GM18858 (cell line): ENCODE measurements around the gene ACACB.

ENCODE experiments used
- ATAC-seq: cut with Tn5 transposase; IDR thresholded peaks from one replicate; pipeline ENCODE4 v1.9.1; 2021; ENCODE audit not compliant: unreplicated experiment

The ACACB gene

DNA sequence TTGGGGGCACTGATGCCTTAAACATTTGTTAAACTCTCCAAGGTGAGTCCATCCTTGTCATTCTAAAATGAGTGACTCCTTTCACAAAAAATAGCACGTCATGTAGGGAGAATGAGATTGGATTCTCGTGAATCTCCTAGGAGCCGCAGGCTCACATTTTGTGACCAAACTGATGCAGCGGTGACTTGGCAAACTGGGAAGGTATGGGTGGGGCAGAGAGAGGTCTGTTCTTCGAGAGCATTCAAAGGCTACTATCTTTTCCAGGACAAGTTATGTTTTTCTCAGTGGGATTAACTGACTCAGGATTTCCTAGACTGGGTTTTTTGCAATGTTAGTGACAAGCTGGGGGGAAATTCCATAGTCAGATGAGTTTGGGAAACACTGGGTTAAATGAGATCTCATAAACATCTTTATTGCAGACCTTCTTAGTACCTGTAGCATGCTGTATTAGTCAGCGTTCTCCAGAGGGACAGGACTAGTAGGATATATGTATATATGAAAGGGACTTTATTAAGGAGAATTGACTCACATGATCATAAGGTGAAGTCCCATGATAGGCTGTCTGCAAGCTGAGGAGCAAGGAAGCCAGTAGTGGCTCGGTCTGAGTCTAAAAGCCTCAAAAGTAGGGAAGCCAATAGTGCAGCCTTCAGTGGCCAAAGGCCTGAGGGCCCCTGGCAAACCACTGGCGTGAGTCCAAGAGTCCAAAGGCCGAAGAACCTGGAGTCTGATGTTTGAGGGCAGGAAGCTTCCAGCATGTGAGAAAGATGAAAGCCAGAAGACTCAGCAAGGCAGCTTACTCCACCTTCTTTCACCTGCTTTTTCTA lies 131.7 kb downstream of the ACACB start:
- ATAC-seq: no peak

DNA sequence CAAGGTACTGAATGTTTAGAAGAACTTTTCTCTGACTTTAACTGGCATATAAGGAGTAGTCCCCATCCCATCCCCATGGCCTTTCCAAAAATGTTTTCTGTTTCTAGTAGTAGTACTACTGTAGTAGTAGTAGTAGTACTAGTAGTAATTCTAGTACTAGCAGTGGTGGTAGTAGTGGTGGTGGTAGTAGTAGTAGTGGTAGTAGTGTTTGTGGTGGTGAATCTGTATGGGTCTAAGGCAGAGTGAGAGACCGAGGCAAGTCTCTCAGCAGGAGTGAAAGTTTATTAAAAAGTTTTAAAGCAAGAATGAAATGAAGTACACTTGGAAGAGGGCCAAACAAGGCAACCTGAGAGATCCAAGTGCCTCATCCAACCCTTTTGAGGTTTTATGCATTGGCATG lies 134.1 kb downstream of the ACACB start:
- no peak for ATAC-seq

DNA sequence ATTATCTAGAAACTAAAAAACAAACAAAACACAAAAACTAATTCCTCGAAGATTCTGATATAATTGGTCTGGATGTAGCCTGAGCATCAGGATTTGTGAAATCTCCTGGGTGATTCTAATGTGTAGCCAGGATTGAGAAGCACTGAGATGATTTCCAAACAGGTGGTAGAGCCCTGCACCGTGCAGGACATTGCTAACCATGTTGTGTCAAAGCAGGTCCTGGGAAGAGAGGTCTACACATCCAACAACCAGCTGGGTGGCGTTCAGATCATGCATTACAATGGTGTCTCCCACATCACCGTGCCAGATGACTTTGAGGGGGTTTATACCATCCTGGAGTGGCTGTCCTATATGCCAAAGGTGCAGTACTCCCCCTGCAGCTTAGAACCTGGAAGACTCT lies 136.4 kb downstream of the ACACB start:
- ATAC-seq: no peak

DNA sequence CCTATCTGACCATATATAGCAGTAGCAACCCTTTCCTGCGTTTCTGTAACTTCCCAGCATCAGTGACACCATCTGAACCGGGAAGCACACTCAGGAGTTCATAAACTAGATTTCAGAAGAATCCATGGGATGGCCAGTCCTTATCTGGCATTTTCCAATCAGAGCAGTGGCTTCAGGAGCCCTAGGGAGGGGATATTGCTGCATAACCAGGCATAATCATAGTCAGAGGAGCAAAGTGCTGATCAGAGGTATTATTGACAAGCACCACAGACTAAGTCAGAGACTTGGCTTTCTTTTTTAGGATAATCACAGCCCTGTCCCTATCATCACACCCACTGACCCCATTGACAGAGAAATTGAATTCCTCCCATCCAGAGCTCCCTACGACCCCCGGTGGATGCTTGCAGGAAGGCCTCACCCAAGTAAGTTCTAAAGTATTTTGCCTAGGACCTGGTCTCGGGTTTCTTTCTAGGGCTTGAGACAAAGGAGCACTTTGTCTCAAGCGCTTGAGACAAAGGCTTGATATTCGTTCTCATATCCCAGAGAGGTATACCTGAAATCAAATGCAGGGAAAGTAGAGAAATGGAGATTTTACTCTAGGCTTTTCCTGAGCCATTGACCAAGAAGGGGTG lies 137.6 kb downstream of the ACACB start:
- no peak for ATAC-seq

DNA sequence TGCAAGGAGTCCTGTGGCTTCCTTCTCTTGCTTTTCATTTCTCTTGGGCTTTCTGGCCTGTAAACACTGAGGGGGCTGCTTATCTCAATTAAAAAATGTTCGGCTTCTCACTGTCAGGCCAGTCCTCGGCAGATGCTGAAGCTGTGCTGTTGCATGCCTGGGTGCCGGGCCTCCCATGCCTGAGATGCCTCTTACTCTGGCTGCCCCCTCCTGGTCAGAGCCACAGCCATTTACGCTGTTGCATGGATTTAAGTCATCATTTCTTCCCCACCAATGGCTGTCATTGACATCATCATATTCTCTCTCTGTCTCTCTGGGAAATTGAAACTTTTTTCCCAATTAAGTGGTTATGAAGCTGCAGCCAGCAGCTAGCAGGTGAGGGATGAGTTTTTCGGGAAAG lies 139.0 kb downstream of the ACACB start:
- no peak for ATAC-seq

DNA sequence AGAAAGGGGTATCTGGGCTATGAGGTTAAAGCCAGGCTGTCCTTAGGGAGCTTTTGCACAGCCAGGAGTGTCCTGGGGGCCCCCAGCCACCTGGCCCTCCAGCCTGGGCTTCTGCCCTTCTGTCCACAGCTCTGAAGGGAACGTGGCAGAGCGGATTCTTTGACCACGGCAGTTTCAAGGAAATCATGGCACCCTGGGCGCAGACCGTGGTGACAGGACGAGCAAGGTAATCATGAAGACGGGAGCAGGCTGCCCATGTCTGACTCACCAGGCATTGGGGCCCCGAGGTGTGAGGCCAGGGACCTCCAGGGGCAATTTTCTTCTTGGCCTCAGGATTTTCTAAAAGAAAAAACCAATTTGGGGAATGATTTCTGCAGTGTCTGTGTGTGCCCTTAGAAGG lies 139.6 kb downstream of the ACACB start:
- no peak for ATAC-seq

DNA sequence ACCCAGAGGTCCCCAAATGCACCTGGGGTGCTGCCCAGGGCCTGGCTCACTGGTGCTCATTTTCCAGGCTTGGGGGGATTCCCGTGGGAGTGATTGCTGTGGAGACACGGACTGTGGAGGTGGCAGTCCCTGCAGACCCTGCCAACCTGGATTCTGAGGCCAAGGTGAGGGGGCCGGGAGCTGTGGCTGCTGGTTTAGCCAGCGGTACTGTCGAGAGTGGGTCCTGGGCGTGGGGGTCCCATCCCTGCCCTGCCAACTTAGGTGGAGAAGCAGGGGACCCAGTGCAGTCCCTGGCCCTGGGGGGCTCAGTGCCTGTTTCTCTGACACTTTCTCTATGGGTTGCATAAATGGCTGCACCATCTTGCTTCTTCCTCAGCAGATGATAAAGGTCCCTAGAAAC lies 141.8 kb downstream of the ACACB start:
- no peak for ATAC-seq

DNA sequence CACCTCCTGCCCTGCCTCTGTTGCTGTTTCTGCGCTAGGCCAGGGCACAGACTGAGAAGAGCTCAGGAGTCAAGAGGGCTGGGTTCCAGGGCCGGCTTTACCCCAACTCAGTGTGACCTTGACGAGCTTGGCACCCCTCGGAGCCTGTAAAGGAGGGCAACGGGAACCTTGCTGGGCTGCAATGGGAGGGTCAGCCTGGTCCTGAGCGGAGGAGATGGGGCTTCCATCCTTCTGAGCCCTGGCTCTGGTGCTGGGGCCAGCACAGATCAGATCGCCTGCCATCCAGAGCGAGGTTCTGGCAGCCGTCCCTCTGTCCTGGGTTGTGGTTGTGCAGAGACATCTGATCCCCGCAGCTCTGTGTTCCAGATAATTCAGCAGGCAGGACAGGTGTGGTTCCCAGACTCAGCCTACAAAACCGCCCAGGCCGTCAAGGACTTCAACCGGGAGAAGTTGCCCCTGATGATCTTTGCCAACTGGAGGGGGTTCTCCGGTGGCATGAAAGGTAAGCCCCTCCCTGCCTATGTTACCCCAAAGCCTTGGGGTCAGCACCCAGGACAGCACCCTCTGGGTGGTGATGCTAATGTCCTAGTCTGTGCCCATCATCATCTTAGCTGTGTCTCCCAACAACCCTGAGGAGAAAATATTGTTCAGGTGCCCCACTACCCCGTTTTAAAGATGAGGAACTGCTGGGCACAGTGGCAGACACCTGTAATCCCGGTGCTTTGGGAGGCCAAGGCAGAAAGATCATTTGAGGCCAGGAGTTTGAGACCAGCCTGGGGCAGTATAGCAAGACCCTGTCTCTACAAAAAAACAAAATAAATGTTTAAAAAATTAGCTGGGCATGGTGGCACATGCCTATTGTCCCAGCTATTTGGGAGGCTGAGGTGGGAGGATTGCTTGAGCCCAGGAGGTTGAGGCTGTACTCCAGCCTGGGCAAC lies 142.5 kb downstream of the ACACB start:
- no peak for ATAC-seq

DNA sequence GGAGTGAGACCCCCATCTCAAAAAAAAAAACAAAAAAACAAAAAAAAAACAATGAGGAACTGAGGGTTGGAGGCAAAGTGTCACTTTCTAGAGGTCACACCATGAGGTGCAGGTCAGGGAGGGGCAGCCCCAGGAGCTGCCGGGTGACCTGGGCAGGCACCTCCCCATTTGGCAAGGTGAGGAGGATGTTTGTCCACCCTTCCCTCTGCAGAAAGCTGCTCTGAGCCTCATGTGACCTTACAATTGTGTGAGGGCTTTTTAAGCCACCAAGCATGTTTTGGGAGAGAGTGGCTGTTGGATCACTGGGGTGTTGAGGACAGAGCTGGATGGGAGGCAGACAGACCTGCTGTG lies 143.1 kb downstream of the ACACB start:
- no peak for ATAC-seq

DNA sequence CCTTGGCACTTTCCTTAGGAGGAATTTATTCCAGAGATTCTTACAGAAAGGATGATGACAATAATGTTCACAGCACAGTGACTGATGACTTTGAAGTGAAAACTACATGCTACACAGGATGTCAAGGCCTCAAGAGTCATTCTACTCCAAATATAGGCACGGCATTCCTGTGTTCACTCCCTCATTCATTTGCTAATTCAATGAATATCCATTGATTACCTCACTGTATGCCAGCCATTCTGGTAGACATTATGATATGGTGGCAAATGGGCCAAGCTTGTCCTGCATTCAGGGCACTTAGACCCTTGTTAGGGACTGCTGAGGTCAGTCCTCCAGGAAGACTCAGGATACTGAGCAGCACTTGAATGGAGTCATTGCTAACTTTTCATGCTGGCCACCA lies 144.7 kb downstream of the ACACB start:
- ATAC-seq: no peak

DNA sequence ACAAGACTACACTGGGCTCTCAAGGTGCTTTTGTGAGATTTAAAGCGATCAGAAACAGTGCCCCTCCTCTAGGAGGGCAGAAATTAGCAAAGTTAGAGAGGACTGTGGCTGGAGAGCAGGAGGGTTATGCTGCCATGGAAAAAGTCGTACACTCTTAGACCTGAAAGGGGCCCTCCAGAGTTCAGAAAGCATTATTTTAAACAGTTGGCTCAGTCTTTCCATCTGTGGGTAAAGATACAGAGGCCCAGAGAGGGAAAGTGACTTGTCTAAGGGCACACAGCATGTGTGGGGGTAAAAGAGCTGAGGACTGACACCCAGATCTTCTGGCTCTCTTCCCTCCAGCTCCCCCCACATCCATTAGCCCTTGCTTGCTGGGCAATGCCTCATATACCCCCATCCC lies 145.6 kb downstream of the ACACB start:
- ATAC-seq: no peak

DNA sequence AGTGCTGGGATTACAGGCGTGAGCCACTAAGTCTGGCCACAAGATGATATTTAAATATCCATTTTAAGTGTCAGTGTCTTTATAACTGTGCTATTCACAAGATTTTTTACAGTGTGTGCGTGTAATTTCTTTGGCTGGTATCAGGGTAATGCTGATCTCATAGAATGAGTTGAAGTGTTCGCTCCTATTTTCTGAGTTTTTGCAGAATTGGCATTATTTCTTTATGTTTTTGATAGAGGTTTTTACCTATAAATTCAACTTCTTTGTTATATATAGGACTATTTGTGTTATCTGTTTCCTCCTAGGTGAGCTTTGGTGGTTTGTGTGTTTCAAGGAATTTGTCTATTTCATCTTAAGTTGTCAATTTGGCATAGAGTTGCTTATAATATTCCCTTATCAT lies 147.1 kb downstream of the ACACB start:
- no peak for ATAC-seq

DNA sequence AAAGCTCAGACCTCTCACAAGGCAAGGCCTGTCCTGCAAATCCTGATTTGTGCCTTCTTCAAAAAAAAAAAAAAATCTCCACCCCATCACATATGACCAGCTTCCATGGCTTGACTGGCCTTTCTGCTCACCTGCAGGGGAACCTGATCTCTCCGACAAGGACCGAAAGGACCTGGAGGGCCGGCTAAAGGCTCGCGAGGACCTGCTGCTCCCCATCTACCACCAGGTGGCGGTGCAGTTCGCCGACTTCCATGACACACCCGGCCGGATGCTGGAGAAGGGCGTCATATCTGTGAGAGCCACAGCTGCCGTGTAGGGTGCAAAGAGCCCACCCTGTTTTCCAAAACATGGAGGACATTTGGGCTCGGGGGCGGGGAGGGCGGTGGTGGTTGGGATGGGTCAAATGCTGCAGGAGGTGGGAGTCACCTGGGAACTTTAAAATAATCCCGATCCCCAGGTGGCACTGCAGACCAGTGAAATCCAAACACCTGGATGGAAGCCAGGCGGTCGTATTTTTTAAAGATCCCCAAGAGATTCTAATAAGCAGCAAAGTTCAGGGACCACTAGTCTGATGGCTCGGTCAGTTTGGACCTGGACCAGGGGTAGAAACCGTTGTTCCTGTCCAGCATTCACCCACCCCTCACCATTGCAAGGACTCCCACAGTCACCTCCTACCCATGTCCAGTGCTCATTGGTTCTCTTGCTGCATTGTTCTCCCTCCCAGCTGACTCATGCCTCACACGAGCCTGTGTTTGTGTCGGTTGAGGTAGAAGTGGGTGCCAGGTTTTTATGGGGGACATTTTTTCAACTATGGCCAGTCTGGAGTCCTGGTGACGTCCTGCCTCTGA lies 147.9 kb downstream of the ACACB start:
- no peak for ATAC-seq

DNA sequence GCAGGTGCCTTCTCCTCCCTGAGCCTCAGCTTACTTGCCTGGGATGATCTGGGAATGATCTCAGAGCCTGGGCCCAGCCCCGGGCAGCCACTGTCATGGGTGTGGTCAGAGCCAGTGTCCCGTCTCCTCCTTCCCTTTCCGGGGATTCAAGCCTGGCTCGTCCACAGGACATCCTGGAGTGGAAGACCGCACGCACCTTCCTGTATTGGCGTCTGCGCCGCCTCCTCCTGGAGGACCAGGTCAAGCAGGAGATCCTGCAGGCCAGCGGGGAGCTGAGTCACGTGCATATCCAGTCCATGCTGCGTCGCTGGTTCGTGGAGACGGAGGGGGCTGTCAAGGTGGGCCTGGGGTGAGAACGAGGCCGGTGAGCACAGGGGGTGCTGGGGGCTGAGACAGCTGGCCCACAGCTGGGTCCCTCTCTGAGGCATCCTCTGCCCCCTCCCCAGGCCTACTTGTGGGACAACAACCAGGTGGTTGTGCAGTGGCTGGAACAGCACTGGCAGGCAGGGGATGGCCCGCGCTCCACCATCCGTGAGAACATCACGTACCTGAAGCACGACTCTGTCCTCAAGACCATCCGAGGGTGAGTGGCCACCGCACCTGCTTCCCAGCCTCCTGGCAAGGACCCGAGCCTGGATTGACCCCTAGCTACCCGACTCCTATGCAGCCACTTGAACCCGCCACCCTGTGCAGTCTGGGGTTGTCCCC lies 148.7 kb downstream of the ACACB start:
- no peak for ATAC-seq

DNA sequence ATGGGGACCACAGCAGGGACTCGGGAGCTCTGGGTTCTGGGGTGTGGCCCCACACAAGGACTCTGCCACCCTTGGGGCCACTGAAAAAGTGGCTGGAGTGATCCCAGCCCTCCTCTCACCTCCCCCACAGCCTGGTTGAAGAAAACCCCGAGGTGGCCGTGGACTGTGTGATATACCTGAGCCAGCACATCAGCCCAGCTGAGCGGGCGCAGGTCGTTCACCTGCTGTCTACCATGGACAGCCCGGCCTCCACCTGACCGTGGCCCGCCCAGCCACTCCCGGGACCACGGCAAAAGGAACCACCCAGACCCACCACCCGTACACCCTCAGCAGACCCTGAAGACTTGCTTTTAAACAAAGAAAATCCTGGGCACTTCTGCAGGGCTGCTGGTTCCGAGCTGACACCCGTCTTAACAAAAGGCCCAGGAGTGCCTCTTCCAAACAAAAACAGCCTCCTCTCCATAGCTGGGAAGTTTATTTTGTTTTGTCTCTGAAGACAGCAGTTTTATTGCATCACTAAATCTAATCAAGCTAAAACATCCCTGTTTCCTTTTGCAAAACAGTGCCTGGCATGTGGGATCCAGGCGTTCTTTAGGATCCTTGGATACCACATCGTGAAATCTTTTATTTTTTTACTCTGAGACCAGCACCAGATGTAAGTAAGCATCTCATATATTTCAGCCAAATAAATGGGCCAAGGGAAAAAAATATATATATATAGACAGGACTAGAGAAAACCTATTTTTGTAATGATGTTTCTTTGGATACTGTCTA lies 149.9 kb downstream of the ACACB start:
- ATAC-seq: no peak

DNA sequence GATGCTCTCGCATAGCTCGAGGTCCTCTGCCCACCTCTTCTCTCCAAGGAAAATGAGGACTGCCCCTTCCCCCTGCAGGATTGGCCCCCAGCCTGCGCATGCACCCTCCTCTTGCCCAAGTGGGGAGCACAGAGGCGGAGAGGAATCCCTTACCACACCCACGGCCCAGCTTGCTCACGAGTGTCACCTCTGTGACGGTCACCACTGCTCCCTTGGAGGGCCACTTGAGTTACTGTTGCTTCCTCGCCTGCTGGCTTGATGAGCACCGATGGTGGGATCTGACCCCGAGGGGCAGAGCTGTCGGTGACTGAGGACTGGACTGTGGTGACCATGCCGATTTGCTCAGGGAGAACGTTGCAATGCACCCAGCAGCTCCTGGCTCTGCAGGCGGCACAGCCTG lies 151.0 kb downstream of the ACACB start:
- no peak for ATAC-seq

DNA sequence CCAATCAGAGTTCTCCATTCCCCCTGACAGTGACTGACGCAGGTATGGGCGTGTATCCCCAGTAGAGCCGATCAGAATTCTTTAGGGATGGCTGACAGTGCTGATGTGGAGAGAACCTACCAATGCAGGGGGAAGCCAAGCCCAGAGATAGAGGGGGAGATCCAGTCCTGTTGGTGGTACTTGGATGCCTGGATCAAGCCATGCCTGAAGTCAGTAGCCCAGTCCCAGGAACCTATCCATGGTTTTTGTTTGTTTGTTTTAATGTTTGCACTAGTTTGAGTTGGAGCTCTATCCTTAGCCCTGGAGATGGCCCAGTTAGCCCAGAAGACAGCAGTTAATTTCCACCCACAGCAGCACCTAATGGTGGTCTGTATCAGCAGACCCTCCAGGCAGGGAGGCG lies 152.5 kb downstream of the ACACB start:
- ATAC-seq: no peak

DNA sequence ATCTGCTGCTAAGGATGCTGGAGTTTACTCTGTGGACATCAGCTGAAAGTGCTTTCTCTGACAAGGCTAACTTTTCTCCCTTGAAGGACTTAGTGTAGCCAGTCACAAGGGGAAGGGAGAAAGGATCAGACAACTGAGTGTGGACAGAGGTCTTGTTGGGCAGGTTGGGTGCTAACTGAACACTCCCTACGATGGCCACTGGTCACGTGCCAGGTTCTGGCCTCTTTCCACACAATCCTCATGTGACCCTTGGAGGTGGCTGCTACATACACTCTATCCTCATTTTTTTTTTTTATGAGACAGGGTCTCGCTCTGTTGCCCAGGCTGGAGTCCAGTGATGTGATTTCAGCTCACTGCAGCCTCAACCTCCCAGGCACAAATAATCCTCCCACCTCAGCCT lies 153.0 kb downstream of the ACACB start:
- ATAC-seq: no peak

DNA sequence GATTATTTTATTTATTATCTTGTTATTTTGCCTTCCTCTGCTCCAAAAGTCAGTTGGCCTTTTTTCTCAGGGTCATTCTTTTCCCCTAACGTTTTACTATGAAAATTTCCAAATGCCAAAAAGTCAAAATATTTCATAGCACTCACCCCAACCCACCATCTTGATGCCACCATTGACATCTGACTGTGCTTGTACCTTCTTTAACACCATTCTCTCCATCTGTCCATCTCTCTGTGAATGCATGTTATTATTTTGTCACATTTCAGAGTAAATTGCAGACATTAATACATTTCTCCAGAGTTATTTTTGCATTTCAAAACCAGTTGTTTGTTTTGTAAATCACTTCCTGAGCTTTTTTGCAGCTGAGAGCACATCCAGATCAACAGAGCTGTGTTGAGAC lies 154.1 kb downstream of the ACACB start:
- ATAC-seq: no peak

DNA sequence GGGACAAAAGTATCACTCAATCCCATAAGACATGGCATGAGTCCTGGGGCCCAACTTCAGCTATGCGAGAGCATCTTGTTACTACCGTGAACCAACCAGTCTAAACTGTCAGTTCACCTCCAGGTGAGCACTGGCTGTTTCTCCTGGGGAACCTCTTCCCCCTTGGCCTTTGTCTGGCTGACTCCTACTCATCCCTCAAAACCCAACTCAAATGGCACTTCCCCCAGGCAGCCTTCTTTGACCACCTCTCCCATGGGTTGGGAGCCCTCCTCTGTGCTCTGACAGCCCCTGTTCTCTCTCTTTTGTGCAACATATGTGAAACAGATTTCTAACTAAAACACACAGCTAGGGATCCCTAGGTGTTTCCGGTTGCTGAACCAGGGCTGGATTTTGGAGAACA lies 155.0 kb downstream of the ACACB start:
- no peak for ATAC-seq
